Measurements from ENCODE around the gene ZDHHC8.

DNA sequence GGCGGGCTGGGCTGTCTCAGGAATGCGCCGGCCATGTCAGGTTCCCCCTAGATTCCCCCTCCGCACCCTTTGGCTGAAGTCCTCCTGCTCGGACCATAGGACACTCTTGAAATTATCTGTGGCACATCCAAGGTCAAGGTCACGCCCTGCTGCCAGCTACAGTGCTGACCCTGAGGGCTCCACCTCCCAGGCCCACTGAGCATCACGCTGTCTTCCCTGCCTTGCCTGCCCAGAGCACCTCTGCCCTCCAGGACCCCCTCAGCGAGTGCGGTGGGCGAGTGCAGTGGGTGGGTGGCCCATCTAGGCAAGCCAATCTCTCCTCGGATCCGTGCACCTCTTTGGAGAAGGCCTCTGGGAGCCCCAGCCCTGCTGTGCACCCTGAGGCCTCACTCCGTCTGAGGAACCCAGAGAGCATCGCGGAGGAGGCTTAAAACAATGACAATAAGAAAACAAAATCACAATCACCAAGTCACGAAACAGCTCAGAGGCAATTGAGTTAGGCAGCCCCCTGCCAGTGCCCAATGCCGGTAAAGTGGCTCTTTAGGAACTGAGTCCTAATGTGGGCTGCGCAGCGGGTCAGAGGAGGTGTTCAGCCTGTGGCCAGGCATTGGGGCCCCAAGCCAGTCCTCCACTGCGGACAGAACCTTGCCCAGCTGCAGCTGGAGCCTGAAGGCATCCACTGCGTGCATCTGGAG lies 45.8 kb downstream of the ZDHHC8 start:
- TF ChIP-seq, protein P1, sequence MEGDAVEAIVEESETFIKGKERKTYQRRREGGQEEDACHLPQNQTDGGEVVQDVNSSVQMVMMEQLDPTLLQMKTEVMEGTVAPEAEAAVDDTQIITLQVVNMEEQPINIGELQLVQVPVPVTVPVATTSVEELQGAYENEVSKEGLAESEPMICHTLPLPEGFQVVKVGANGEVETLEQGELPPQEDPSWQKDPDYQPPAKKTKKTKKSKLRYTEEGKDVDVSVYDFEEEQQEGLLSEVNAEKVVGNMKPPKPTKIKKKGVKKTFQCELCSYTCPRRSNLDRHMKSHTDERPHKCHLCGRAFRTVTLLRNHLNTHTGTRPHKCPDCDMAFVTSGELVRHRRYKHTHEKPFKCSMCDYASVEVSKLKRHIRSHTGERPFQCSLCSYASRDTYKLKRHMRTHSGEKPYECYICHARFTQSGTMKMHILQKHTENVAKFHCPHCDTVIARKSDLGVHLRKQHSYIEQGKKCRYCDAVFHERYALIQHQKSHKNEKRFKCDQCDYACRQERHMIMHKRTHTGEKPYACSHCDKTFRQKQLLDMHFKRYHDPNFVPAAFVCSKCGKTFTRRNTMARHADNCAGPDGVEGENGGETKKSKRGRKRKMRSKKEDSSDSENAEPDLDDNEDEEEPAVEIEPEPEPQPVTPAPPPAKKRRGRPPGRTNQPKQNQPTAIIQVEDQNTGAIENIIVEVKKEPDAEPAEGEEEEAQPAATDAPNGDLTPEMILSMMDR (IDR thresholded peaks at IDR 0.05): no peak
- no peak for TF ChIP-seq POLR2A (IDR thresholded peaks at IDR 0.05)
